H1 (cell line): Measurements from ENCODE around the gene COPZ1. TPM values are rescaled to one million over a fixed set of nuclear protein-coding genes. Genes with fewer than 3 reads are reported as not detected.
A peak's percentile ranks its signal among the peaks of the same experiment; 100 is the strongest.

Source experiments
- CTCF ChIA-PET: fragments of 300-600 bp; sonication (Branson Sonifier 250); formaldehyde crosslinking; loops from one replicate; lab custom pipeline; 2021; ENCODE audit not compliant: partially characterized antibody; lab: Charles Lee
- POLR2A ChIA-PET: fragments of 300-600 bp; sonication (Branson Sonifier 250); formaldehyde crosslinking; loops from one replicate; lab custom pipeline; 2021; ENCODE audit warnings: inconsistent platforms; ENCODE audit not compliant: partially characterized antibody; lab: Charles Lee
- DNase-seq, 2 experiments: peaks; one replicate each; pipeline versions ENCODE4 v3.0.0 to v3.0.0-alpha.2; 2010 to 2022; ENCODE audit warnings: low spot score in 2 of 2, low read depth in 1 of 2, mixed read lengths in 1 of 2
- FAIRE-seq: peaks from 2 replicates; lab custom pipeline; 2011; peaks lifted over from hg19 to GRCh38; lab: Jason Lieb, UNC
- H2AFZ ChIP-seq: 2 replicates; pipeline ENCODE4 v1.8.1; 2012; ENCODE audit warnings: low read length, inconsistent platforms
- H2AK5ac ChIP-seq: 2 replicates; pipeline ENCODE4 v1.6.1; 2013; ENCODE audit warnings: low read depth, low read length
- H2BK120ac ChIP-seq: replicated peaks from 2 replicates; pipeline ENCODE3; 2013; ENCODE audit warnings: low read depth, low read length, inconsistent platforms
- H2BK12ac ChIP-seq: 2 replicates; pipeline ENCODE4 v1.6.1; 2013; ENCODE audit warnings: low read depth, low read length
- H2BK15ac ChIP-seq: 2 replicates; pipeline ENCODE4 v1.6.1; 2013; ENCODE audit warnings: low read length
- H2BK20ac ChIP-seq: 2 replicates; pipeline ENCODE4 v1.6.1; 2013; ENCODE audit warnings: low read length
- H2BK5ac ChIP-seq: 2 replicates; pipeline ENCODE4 v1.6.1; 2013; ENCODE audit warnings: low read depth, low read length
- H3K14ac ChIP-seq: 2 replicates; pipeline ENCODE4 v1.6.1; 2013; ENCODE audit warnings: inconsistent platforms; ENCODE audit not compliant: insufficient read length
- H3K18ac ChIP-seq: 2 replicates; pipeline ENCODE4 v1.6.1; 2013; ENCODE audit warnings: low read length; ENCODE audit errors: extremely low read depth
- H3K23ac ChIP-seq: 2 replicates; pipeline ENCODE4 v1.6.1; 2013; ENCODE audit warnings: inconsistent platforms; ENCODE audit not compliant: insufficient read length
- H3K23me2 ChIP-seq: 2 replicates; pipeline ENCODE4 v1.6.1; 2013; ENCODE audit warnings: low read depth, low read length
- H3K27ac ChIP-seq: 2 replicates; pipeline ENCODE4 v1.6.1; 2011; ENCODE audit warnings: low read depth, low read length, inconsistent platforms
- H3K27me3 ChIP-seq, 4 experiments: replicated peaks in 1 of 4; 1 replicate in 1 of 4; 2 replicates in 3 of 4; pipeline versions ENCODE4 v1.6.1 to v1.8.1; 2011 to 2013; ENCODE audit warnings: low read length in 3 of 4, mild to moderate bottlenecking in 3 of 4, inconsistent platforms in 2 of 4, mixed read lengths in 2 of 4, moderate library complexity in 1 of 4; ENCODE audit not compliant: control insufficient read depth in 3 of 4, insufficient read depth in 3 of 4; ENCODE audit errors: extremely low read depth in 1 of 4
- H3K36me3 ChIP-seq, 4 experiments: 2 replicates each; pipeline versions ENCODE4 v1.6.1 to v1.8.1; 2011 to 2013; ENCODE audit warnings: mild to moderate bottlenecking in 4 of 4, low read length in 3 of 4, moderate library complexity in 2 of 4, control low read depth in 1 of 4, inconsistent platforms in 1 of 4; ENCODE audit not compliant: insufficient read depth in 4 of 4, control insufficient read depth in 2 of 4
- H3K4ac ChIP-seq: replicated peaks from 2 replicates; pipeline ENCODE3; 2013; ENCODE audit warnings: low read length, low read depth, mixed read lengths, inconsistent platforms; ENCODE audit not compliant: insufficient read length
- H3K4me1 ChIP-seq, 4 experiments: replicated peaks in 1 of 4; 1 replicate in 1 of 4; 2 replicates in 3 of 4; pipeline versions ENCODE4 v1.6.1 to v1.8.1; 2011 to 2013; ENCODE audit warnings: low read length in 3 of 4, inconsistent platforms in 2 of 4, mixed read lengths in 1 of 4; ENCODE audit not compliant: insufficient read depth in 4 of 4, control insufficient read depth in 3 of 4
- H3K4me2 ChIP-seq, 2 experiments: 2 replicates each; pipeline versions ENCODE4 v1.6.1 to v1.8.1; 2011 to 2013; ENCODE audit warnings: low read depth in 2 of 2, low read length in 2 of 2, control low read depth in 1 of 2, inconsistent platforms in 1 of 2, mild to moderate bottlenecking in 1 of 2; ENCODE audit not compliant: insufficient read depth in 1 of 2
- H3K4me3 ChIP-seq, 4 experiments: fragments of 200-600, 300-600 bp in 1 of 4; sonication (generic), shearing (Covaris generic), sonication (Bioruptor Twin) in 1 of 4; 2 replicates each; pipeline versions ENCODE4 v1.5.1 to v1.8.1; 2011 to 2016; ENCODE audit warnings: low read length in 4 of 4, low read depth in 3 of 4, control low read depth in 2 of 4, inconsistent platforms in 2 of 4, mild to moderate bottlenecking in 2 of 4, mixed read lengths in 1 of 4, moderate library complexity in 1 of 4; ENCODE audit not compliant: insufficient read depth in 2 of 4; ENCODE audit errors: extremely low read depth in 1 of 4
- H3K56ac ChIP-seq: replicated peaks from 2 replicates; pipeline ENCODE3; 2013; ENCODE audit warnings: low read depth, mild to moderate bottlenecking, mixed read lengths, low read length, inconsistent platforms; ENCODE audit not compliant: insufficient read length
- H3K79me1 ChIP-seq: 2 replicates; pipeline ENCODE4 v1.6.1; 2013; ENCODE audit warnings: low read depth, low read length, control low read depth
- H3K79me2 ChIP-seq, 2 experiments: 2 replicates each; pipeline versions ENCODE4 v1.6.1 to v1.8.1; 2012 to 2013; ENCODE audit warnings: low read length in 2 of 2, mild to moderate bottlenecking in 2 of 2, inconsistent platforms in 1 of 2; ENCODE audit not compliant: insufficient read depth in 2 of 2, control insufficient read depth in 1 of 2
- H3K9ac ChIP-seq, 4 experiments: replicated peaks in 1 of 4; 1 replicate in 1 of 4; 2 replicates in 3 of 4; pipeline versions ENCODE4 v1.6.1 to v1.8.1; 2011 to 2013; ENCODE audit warnings: low read depth in 3 of 4, low read length in 3 of 4, control low read depth in 2 of 4, mild to moderate bottlenecking in 2 of 4, moderate library complexity in 2 of 4, inconsistent platforms in 1 of 4; ENCODE audit errors: extremely low read depth in 1 of 4
- H3K9me3 ChIP-seq, 2 experiments: 2 replicates each; pipeline versions ENCODE4 v1.6.1 to v1.8.1; 2012 to 2013; ENCODE audit warnings: mild to moderate bottlenecking in 2 of 2, moderate library complexity in 2 of 2, control low read depth in 1 of 2, inconsistent platforms in 1 of 2, low read depth in 1 of 2, low read length in 1 of 2, mixed read lengths in 1 of 2; ENCODE audit not compliant: insufficient read depth in 2 of 2
- H4K20me1 ChIP-seq, 2 experiments: replicated peaks in 1 of 2; 2 replicates each; pipeline versions ENCODE3 to v1.8.1; 2011 to 2013; ENCODE audit warnings: inconsistent platforms in 2 of 2, low read length in 2 of 2, mild to moderate bottlenecking in 1 of 2; ENCODE audit not compliant: insufficient read depth in 2 of 2, control insufficient read depth in 1 of 2
- H4K5ac ChIP-seq: 2 replicates; pipeline ENCODE4 v1.6.1; 2013; ENCODE audit warnings: low read length, low read depth, mixed read lengths, inconsistent platforms; ENCODE audit not compliant: insufficient read length
- H4K8ac ChIP-seq: 2 replicates; pipeline ENCODE4 v1.8.0; 2013; ENCODE audit warnings: mild to moderate bottlenecking, moderate library complexity, low read length, inconsistent platforms; ENCODE audit not compliant: insufficient read depth; ENCODE audit errors: extremely low read depth
- H4K91ac ChIP-seq: replicated peaks from 2 replicates; pipeline ENCODE3; 2013; ENCODE audit warnings: low read length, mixed read lengths, inconsistent platforms; ENCODE audit not compliant: insufficient read length
- GABPA ChIP-seq: IDR thresholded peaks from 2 replicates; pipeline ENCODE4 v1.6.1; 2011; ENCODE audit warnings: mild to moderate bottlenecking, low read length, moderate library complexity, borderline replicate concordance; ENCODE audit not compliant: insufficient read depth
- JUN ChIP-seq: IDR thresholded peaks from 2 replicates; pipeline ENCODE4 v1.6.1; 2011; ENCODE audit warnings: low read depth, mild to moderate bottlenecking, improper control_type of control experiment, low read length
- KDM4A ChIP-seq: IDR thresholded peaks from one replicate; pipeline ENCODE4 v1.7.1; 2012; ENCODE audit warnings: low read depth, mild to moderate bottlenecking, moderate library complexity, low read length, inconsistent platforms; ENCODE audit not compliant: severe bottlenecking
- TAF7 ChIP-seq: optimal IDR thresholded peaks from 2 replicates; pipeline ENCODE3; 2011; ENCODE audit warnings: low read depth, mild to moderate bottlenecking, inconsistent platforms, low read length, moderate library complexity, borderline replicate concordance
- USF2 ChIP-seq: IDR thresholded peaks from 2 replicates; pipeline ENCODE4 v1.6.1; 2011; ENCODE audit warnings: low read length, improper control_type of control experiment
- ZNF274 ChIP-seq: IDR thresholded peaks from 2 replicates; pipeline ENCODE4 v1.7.0; 2012; ENCODE audit warnings: low read length, borderline replicate concordance; ENCODE audit errors: extremely low read depth
- WGBS, 2 experiments: shearing (Covaris generic) in 1 of 2; methylation state at CpG; one replicate each; pipeline versions ENCODE4 v1.1.6 to v1.1.7; 2013 to 2015; ENCODE audit warnings: low lambda C conversion rate in 2 of 2, mixed read lengths in 2 of 2, inconsistent platforms in 1 of 2, low coverage in 1 of 2, missing lambda C conversion rate in 1 of 2; ENCODE audit not compliant: insufficient replicate concordance in 2 of 2, insufficient coverage in 1 of 2, insufficient read length in 1 of 2; ENCODE audit errors: extremely low coverage in 1 of 2, missing lambda C conversion rate in 1 of 2; 5-methylcytosine and 5-hydroxymethylcytosine counted together
- polyA plus RNA-seq, 7 experiments: library from polyadenylated mRNA; depleted of rRNA in 3 of 7; stranded (reverse) in 5 of 7; unstranded in 2 of 7; fragments of >200 nt in 5 of 7; fragments of 200-250 nt in 2 of 7; gene quantifications; 1 replicate in 5 of 7; 2 replicates in 1 of 7; 4 replicates in 1 of 7; pipeline versions ENCODE4 v1.2.1 to v1.2.3, GENCODE V29; 2011 to 2013; ENCODE audit warnings: missing spikeins in 2 of 7, mixed read lengths in 2 of 7
- total RNA-seq: library from RNA; stranded (reverse); fragmentation: NEBNext Ultra II Directional; extraction: Animal tissue kit (Norgen Biotek cat#: 25700); gene quantifications from 2 replicates; pipeline ENCODE4 v1.2.1, GENCODE V29; 2021
- TF ChIP-seq, protein P1 (sequence below), 3 experiments: IDR thresholded peaks; 1 replicate in 2 of 3; 2 replicates in 1 of 3; pipeline versions ENCODE4 v1.5.1 to v1.6.1; 2011; ENCODE audit warnings: low read length in 3 of 3, mild to moderate bottlenecking in 3 of 3, inconsistent platforms in 2 of 3, low read depth in 1 of 3, moderate library complexity in 1 of 3; ENCODE audit not compliant: insufficient read depth in 1 of 3; ENCODE audit errors: control extremely low read depth in 1 of 3

Gene COPZ1
- total and polyA plus RNA-seq, 2 of the 8 experiments (the other 6 are each of a cell fraction or from before 2014, with no cell fraction given) = 103 to 133 TPM

GRCh38 chr12:54299515-54300224 is 25.3 kb upstream of the COPZ1 start:
- Histone ChIP-seq H3K9ac (no peak overlapping the region), H3K79me2 (no peaks in the 10 kb centered on the region), H3K4ac (no peak overlapping the region), H3K27me3 (peaks cover 0 to 7% (median 0%) of the 10 kb centered on the region in 4 experiments; a peak in 1 of 7 replicates), H3K36me3 (no peaks in the 10 kb centered on the region; a peak in 1 of 8 replicates), H2BK120ac (no peak overlapping the region), H3K56ac (no peak overlapping the region), H3K27ac (no peak overlapping the region), H2BK20ac (no peak overlapping the region), H3K23ac (no peak overlapping the region), H4K91ac (peak overlapping the region; percentile 5), H4K5ac (no peak overlapping the region), H3K23me2 (peaks cover 6% of the 10 kb centered on the region; the same call in 1 of the 2 replicates), H2AK5ac (no peak overlapping the region), H3K79me1 (no peaks in the 10 kb centered on the region), H3K4me1 (peaks cover 12 to 32% (median 21%) of the 10 kb centered on the region in 4 experiments), H3K18ac (peak overlapping the region; percentile 55; the same call in 1 of the 2 replicates), H3K14ac (no peak overlapping the region), H3K4me3 (peak overlapping the region; percentile 24 to 63 (median 46); a peak in 7 of 8 replicates), H2BK5ac (no peak overlapping the region), H2BK15ac (no peak overlapping the region), H2AFZ (no peak overlapping the region), H4K8ac (no peak overlapping the region), H2BK12ac (0 out of 2 replicates have a peak overlapping the region, but pooled peaks have one; percentile 10), H3K9me3 (no peaks in the 10 kb centered on the region), H3K4me2 (peak overlapping the region; percentile 85 to 97; a peak in 3 of 4 replicates), H4K20me1 (no peaks in the 10 kb centered on the region)
- no peak for FAIRE-seq
- WGBS, 2 experiments = 88% methylated on average over 8 of the region's 8 CpGs; no CpG with 5 or more reads in 1 of the 2 experiments
- POLR2A ChIA-PET = interaction anchor here (0.8 to 4.8 kb wide), 15 partner anchors 8 to 59 kb away, joined by 3 to 105 read pairs (median 6); partner anchors contain the start of genes CBX5, COPZ1 and HNRNPA1
- CTCF ChIA-PET = interaction anchor here (0.7 to 14.9 kb wide), 18 partner anchors 8 to 119 kb away, joined by 3 to 618 read pairs (median 6); partner anchors contain the start of gene COPZ1
- no peak for DNase-seq
- TF ChIP-seq KDM4A (no peak), JUN (no peak), GABPA (no peak), TAF7 (no peak), ZNF274 (no peak), USF2 (no peak)
- TF ChIP-seq, protein P1, sequence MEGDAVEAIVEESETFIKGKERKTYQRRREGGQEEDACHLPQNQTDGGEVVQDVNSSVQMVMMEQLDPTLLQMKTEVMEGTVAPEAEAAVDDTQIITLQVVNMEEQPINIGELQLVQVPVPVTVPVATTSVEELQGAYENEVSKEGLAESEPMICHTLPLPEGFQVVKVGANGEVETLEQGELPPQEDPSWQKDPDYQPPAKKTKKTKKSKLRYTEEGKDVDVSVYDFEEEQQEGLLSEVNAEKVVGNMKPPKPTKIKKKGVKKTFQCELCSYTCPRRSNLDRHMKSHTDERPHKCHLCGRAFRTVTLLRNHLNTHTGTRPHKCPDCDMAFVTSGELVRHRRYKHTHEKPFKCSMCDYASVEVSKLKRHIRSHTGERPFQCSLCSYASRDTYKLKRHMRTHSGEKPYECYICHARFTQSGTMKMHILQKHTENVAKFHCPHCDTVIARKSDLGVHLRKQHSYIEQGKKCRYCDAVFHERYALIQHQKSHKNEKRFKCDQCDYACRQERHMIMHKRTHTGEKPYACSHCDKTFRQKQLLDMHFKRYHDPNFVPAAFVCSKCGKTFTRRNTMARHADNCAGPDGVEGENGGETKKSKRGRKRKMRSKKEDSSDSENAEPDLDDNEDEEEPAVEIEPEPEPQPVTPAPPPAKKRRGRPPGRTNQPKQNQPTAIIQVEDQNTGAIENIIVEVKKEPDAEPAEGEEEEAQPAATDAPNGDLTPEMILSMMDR (IDR thresholded peaks at IDR 0.05; ENCODE audit: control extremely low read depth in 1 of 3, insufficient read depth in 1 of 3, low read depth in 1 of 3, low read length in 3 of 3) = no peak
